Left ventricle myocardium inferior (tissue), 1 donor: ENCODE measurements around the gene CPNE5. TPM values are rescaled to one million over a fixed set of nuclear protein-coding genes. Genes with fewer than 3 reads are reported as not detected.

Source experiments
- DNase-seq: peaks from one replicate; pipeline ENCODE4 v3.0.0-alpha.2; 2020
- H3K27ac ChIP-seq: fragments of 200-600 bp; replicated peaks from 2 replicates; pipeline ENCODE4 v1.8.0; 2021
- H3K27me3 ChIP-seq: fragments of 200-600 bp; 2 replicates; pipeline ENCODE4 v1.8.0; 2021; ENCODE audit warnings: low read depth
- H3K36me3 ChIP-seq: fragments of 200-600 bp; 2 replicates; pipeline ENCODE4 v1.8.0; 2021
- H3K4me1 ChIP-seq: fragments of 200-600 bp; 2 replicates; pipeline ENCODE4 v1.8.0; 2021
- H3K4me3 ChIP-seq: fragments of 200-600 bp; 2 replicates; pipeline ENCODE4 v1.8.0; 2021; ENCODE audit warnings: mild to moderate bottlenecking, moderate library complexity
- H3K9me3 ChIP-seq: fragments of 200-600 bp; replicated peaks from 2 replicates; pipeline ENCODE4 v1.8.0; 2021
- CTCF ChIP-seq: fragments of 200-600 bp; IDR thresholded peaks from 2 replicates; pipeline ENCODE4 v1.8.0; 2021; ENCODE audit warnings: antibody characterized with exemption, mild to moderate bottlenecking, borderline replicate concordance
- intact Hi-C: fragments of 100-400 bp; cut with micrococcal nuclease; formaldehyde crosslinking; loops from one replicate; pipeline ENCODE4 v1.11.0; 2022
- total RNA-seq: library from RNA; stranded (reverse); fragmentation: NEBNext Ultra II Directional; extraction: Animal tissue kit (Norgen Biotek cat#: 25700); gene quantifications from one replicate; pipeline ENCODE4 v1.2.1, GENCODE V29; 2021
- donor health status: DM: no; HTN: yes; CAD: no; lungs with severe emphysema.

The CPNE5 gene
- total RNA-seq, 1 donor from 2014 or later: 26.5 TPM

DNA sequence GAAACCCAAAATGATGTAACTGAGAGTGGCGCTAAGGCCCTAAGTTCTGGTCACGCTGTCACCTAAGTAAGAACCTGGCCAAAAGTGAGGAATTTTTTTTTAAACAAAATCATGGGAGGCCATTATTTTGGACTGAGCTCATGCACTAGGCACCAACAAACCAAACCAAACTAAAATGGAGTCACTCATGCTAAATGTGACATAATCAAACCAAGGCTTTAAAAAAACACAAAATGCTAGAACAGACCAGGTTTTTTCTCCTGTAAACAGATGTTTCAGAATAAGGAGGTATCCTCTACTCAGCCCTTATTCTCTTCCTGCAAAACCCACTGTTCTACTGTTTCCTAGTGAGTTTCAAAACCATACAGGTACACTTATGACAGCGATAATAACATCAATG lies 45.4 kb upstream of the CPNE5 start:
- H3K27ac ChIP-seq: peak overlapping the region; percentile 93
- TF ChIP-seq CTCF: no peak
- no peaks in the 10 kb centered on the region for H3K9me3 ChIP-seq
- no peak overlapping the region for H3K4me3 ChIP-seq
- no peaks in the 10 kb centered on the region for H3K36me3 ChIP-seq
- intact Hi-C loops: no loop called here
- DNase-seq: no peak
- H3K4me1 ChIP-seq: peaks cover 46% of the 10 kb centered on the region
- no peaks in the 10 kb centered on the region for H3K27me3 ChIP-seq

DNA sequence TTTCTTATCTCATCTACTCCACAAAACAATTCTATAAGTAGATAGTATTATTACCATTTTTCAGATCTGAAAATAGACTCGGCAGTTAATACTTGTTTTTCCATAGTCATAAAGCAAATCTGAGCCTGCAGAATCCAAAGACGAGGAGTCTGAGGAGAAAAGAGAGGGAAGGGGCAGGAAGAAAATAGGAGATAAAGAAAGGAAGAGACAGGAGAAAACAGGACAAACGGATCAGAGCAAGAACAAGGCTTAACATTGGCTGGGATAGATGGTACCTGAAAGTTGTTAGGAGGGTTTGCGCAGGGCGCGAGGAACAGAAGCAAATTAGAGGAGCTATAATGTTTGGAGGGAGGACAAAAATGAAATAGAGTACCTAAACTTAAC lies 36.0 kb upstream of the CPNE5 start:
- no peak for TF ChIP-seq CTCF
- H3K9me3 ChIP-seq: no peaks in the 10 kb centered on the region
- H3K27ac ChIP-seq: peak overlapping the region; percentile 95
- DNase-seq: no peak
- no peaks in the 10 kb centered on the region for H3K27me3 ChIP-seq
- H3K36me3 ChIP-seq: peaks cover 7% of the 10 kb centered on the region
- H3K4me3 ChIP-seq: peak overlapping the region; percentile 88
- intact Hi-C loops: no loop called here
- peaks cover 66% of the 10 kb centered on the region for H3K4me1 ChIP-seq

DNA sequence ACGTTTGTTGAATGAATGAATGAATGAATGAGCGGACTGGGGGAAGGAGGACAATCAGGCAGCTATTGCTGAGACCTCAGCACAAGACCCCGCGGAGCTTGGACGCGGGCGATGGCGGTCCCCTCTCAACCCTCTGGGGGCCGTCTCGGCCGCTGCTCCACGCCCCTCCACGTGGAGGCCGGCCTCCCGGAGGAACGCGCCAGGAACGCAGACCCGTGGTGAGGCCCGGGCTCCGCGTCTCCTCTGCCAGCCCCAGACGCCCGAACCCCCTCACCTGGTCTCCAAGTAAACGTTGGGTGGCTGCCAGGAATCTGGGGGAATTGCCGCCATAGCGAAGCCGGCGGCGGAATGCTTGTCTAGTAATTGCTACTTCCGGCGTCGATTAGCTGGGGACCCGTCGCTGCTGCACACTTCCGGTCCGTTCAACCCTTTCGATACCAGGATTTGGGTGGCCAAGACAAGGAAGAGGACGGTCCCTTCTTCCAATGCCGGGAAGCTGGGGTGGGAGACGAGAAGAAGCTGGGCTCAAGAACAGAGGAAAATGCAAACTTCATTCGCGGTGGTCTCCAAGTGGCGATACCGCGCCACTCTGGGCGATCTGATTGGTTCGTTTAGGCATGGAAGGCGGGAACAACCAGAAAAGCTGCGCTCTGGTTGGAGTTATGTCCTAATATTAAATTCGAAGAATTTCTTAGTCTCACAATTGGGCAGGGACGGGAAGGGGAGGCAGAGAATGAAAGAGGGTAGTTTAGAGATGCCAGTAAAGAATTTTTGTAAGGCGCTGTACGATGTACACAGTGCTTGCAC lies 35.4 kb upstream of the CPNE5 start, which contains the start of gene PPIL1:
PPIL1 (minus strand) TSS at position 361 of the 807 bp plus-strand sequence; CDS start at position 330, 31 bp downstream.
- H3K27ac ChIP-seq: peak within 1 kb of the TSS; percentile 95
- no peaks in the 10 kb centered on the region for H3K9me3 ChIP-seq
- peaks cover 10% of the 10 kb centered on the region for H3K36me3 ChIP-seq
- peaks cover 63% of the 10 kb centered on the region for H3K4me1 ChIP-seq
- H3K27me3 ChIP-seq: no peaks in the 10 kb centered on the region
- peak; percentile 78 for DNase-seq
- TF ChIP-seq CTCF: no peak
- H3K4me3 ChIP-seq: peak within 1 kb of the TSS; percentile 88
- intact Hi-C loops: no loop called here

- intact Hi-C loops: no loop called here
- Histone ChIP-seq H3K27ac (peak overlapping the region; percentile 95), H3K4me3 (peak overlapping the region; percentile 88), H3K9me3 (no peaks in the 10 kb centered on the region), H3K36me3 (peaks cover 18% of the 10 kb centered on the region), H3K27me3 (no peaks in the 10 kb centered on the region), H3K4me1 (peaks cover 64% of the 10 kb centered on the region)
- DNase-seq: no peak
- TF ChIP-seq CTCF: no peak
Observed at GRCh38 chr6:36873612-36874442, 34.6 kb upstream of the CPNE5 start.

GRCh38 chr6:36873115-36873514 lies 33.9 kb upstream of the CPNE5 start:
- intact Hi-C loops: no loop called here
- DNase-seq: no peak
- H3K4me1 ChIP-seq: peaks cover 68% of the 10 kb centered on the region

More at GRCh38 chr6:36873115-36873514, 33.9 kb upstream of the CPNE5 start:
- TF ChIP-seq CTCF: no peak
- no peaks in the 10 kb centered on the region for H3K9me3 ChIP-seq
- peak overlapping the region; percentile 88 for H3K4me3 ChIP-seq
- peak overlapping the region; percentile 95 for H3K27ac ChIP-seq
- H3K27me3 ChIP-seq: no peaks in the 10 kb centered on the region
- H3K36me3 ChIP-seq: peaks cover 23% of the 10 kb centered on the region
